GM21619 (cell line): ENCODE measurements around the gene AHRR.
A peak's percentile ranks its signal among the peaks of the same experiment; 100 is the strongest.

ENCODE experiments used
- ATAC-seq: cut with Tn5 transposase; IDR thresholded peaks from one replicate; pipeline ENCODE4 v1.9.1; 2021; ENCODE audit not compliant: unreplicated experiment

AHRR gene

DNA sequence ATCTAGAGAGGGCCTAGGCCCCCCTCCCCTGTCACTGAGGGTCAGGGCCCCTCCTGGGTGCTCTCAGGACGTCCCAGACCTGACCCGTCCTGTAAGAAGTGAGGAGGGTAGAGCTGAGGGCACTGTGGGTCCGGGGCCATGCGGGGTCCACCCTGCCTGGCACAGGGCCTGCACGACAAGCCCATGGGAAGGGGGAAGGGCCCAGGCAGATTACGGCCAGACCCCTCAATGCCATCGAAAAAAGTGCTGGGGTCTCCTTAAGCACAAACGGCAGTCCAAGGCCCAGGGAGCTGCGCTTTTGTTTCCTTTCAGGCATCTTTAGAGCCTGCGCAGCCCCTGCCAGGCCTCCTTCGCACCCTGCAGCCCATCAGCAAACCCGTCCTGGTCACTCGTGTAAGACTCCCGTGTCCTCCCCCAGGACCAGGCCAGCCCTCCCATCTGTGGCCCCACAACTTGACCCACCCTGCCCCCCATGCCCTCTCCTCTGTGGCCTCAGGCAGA, 117.0 kb downstream of the AHRR start:
- no peak for ATAC-seq

DNA sequence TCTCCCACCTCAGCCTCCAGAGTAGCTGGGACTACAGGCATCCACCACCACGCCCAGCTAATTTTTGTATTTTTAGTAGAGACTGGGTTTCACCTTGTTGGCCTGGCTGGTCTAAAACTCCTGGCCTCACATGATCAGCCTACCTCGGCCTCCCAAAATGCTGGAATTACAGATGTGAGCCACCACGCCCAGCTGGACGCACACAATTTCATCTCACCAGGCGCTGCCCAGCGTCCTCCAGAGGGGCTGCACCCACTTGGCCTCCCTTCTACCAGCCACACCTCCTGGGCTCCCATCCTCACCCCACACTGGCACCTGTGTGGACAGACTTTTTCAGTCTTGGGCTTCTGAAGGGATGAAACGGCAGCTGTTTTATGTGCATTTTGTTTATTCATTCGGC, 117.7 kb downstream of the AHRR start:
- ATAC-seq = no peak

DNA sequence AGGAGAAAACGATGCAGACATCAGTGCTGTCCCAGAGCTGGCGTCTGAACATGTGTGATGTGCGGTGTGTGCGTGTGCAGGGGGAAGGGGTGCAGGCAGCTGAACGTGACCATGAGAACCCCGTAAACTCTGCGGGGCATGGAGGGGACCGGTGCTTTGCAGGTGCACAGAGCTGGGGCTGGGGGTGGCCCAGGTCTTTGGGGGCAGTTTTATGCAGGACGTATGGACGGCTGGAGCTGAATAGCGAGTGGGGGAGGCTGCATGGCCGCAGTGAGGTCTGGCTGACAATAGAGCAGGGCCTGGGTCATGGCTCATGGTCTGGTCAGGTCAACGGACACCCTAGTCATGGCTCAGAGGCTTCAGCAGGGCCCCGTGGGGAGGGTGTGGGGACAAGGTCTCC, 118.1 kb downstream of the AHRR start:
- no peak for ATAC-seq

DNA sequence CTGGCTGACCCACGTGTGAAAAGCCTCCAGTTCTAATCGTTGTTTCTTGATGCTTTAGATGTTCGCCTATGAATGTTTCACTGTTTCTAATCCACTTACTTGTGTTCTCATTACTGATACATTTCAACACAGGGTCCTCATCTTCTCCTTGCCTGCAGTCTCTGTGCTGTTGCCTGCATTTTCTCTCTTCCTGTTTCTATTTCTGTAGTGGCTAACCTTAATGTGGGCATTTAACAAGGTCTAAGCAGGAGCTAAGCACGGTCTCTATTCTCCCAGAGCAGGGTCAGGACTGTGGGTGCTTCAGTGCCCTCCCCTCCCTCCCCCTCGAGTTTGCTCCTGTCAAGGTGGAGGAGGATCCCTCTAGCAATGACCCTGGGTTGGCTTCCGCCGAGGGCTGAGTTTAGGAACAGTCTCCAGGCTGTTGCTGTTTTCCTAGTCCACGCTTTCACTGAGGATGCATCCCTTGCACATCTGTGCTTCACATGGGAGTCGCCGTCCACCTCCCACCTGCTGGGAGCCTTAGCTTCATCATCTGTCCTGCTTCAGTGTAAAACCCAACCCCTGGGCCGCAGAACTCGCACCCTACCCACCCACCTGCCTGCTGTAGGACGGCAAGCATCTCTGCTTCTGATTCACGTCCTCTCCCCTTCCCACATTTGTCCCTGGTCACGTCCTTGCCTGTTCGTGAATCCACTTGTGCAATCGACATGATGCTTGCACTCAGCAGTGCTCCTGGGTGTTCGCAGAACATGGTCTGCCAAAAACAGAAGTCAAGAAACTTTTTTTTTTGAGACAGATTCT, 119.1 kb downstream of the AHRR start:
- no peak for ATAC-seq

DNA sequence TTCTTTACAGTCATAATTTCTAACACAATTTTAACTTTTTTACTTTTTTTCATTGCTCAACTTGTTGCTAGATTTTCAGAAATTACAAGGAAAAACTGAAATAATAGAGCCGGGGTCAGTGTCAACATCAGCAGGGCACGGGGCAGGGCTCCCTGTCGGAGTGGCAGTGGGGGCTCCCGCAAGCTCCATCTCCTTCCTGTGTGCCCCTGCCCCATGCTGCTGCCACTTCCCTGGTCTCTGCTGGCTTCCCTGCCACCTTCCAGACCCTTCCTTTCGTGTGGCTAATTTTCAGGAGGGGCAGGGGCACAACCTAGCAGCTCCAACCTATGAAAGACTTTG, 120.5 kb downstream of the AHRR start:
- no peak for ATAC-seq

DNA sequence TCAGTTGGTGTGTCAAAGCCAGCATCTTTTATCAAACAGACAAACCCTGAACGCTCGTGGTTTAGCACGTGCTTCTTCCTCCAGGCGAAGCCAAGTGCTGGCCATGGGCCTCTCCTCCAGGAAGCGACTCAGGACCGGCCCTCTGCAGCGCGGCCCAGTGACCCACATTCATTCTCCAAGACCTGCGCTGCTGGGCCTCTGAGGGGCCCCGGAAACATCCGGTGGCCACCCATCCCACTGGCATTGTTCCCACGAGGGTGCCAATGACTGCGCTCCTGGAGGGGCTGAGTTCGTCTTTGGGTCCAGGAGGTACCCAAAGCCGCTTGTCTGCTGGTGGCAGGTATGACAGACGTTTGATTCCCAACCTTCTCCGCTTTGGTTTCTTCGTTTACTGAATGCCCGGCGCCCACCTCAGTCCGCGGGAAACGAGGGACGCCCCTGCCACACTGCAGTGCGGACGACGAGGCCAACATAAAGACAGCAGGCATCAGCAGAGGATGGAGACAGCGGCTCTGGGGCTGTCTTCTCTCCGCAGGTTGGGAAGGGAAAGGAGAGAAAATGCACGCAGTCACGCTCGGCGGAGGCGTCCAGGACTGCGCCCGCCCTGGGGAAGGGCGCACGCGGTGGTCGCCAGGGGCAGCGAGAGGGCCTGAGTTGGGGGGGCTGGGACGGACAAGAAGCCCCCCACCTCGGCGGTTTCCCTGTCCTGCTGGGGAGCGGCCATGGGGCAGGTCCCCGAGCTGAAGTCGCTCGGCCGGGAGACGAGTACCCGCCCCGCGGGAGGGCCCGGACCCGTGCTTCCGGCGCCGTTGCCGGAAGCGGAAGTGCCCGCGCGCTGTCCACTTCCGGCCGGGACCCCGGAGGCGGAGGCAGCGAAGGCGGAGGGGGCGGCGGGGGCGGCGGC, 121.1 kb downstream of the AHRR start, which contains the start of gene EXOC3:
Gene EXOC3, plus strand, starts transcription at position 842 of the 904 bp plus-strand sequence. CDS start 3,030 bp downstream, outside the sequence.
- ATAC-seq = peak; percentile 85

DNA sequence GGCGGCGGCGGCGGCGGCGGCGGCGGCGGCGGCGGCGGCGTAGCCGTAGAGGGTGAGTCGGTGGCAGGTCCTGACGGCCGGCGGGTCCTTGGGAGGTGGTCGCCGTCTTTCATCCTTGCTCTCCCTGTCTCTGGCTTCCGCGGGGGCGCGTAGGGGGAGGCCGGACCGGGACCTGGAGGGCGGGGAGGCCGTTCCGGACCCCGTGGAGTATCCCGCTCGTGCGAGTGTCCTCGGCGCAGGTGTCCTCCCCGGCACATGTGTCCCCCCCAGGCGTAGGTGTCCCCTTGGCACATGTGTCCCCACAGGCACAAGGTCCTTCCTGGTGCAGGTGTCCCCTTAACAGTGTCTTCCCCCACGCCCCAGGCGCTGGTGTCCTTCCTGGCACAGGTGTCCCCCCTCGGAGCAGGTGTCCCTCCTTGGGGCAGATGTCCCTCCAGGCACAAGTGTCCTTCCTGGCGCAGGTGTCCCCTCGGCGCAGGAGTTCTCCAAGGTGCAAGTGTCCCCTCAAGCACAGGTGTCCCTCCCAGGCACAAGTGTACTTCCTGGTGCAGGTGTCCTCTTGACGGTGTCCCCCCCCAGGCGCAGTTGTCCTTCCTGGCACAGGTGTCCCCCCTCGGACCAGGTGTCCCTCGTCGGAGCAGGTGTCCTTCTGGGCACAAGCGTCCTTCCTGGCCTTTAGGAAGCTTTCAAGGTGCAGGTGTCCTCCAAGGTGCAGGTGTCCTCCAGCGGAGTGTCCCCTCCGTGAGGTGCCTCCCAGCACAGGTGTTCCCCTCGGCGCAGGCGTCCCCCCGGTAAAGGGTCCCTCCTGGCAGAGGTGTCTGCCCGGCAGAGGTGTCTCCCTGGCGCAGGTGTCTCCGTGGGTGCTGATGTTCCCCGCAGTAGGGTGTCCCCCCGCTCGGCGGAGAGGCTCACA, 122.0 kb downstream of the AHRR start:
- ATAC-seq = peak; percentile 14

DNA sequence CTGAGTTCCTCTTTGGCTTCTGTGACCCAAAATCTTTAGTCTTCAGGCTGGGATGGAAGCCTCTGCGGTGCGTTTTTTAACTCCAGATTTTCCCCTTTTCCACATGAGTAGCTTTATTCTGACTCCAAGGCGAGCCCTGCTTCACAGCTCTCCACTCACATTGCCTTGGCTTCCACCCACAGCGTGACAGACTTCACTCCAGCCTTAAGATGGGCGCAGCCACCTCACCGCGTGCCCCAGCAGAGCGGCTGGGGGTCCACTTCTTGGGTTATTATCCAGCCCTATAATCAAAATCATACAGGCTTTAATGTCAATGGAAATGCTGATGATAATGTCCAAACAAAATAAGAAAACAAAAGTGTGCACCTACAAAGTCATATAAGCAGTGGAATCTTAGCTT, 122.7 kb downstream of the AHRR start:
- no peak for ATAC-seq

DNA sequence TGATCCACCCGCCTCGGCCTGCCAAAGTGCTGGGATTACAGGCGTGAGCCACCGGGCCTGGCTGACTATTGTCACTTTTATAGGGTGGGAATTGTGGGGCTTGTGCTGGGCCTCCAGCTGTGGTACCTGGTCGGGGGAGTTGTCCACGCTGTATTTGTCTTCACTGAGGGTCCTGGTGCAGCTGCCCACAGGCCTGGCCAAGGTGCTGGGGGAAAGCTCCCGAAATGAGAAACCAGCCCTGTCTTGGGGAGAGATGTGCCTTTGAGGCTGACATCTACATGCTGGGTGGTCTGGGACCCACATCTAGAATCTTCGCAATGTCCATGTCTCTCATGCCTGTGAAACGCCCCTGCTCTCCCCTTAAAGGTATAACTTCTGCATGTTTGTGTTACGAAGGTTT, 124.1 kb downstream of the AHRR start:
- ATAC-seq = no peak

DNA sequence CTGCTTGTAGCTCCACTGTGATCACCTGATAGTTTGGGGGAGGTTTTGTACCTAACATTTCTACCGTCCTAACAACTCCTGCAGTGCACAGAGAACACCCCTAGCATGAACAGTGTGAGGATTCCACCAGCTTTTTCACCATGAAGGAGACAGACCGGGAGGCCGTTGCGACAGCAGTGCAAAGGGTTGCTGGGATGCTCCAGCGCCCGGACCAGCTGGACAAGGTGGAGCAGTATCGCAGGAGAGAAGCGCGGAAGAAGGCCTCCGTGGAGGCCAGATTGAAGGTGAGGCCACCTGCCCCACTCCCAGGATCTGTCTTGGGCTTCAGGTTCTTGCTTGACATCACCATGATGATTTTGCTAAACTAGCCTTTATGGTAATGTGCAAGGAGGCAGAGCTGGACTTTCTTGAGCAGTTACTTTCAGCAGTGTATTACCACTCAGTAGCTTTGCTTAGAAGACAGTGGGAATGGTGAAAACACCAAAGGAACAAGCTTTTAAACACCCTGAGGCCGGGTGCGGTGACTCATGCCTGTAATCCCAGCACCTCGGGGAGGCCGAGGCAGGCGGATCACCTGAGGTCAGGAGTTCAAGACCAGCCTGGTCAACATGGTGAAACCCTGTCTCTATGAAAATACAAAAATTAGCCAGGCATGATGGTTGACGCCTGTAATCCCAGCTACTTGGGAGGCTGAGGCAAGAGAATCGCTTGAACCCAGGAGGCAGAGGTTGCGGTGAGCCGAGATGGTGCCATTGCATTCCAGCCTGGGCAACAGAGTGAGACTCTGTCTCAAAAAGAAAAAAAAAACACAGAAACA, 124.8 kb downstream of the AHRR start:
- ATAC-seq = no peak

DNA sequence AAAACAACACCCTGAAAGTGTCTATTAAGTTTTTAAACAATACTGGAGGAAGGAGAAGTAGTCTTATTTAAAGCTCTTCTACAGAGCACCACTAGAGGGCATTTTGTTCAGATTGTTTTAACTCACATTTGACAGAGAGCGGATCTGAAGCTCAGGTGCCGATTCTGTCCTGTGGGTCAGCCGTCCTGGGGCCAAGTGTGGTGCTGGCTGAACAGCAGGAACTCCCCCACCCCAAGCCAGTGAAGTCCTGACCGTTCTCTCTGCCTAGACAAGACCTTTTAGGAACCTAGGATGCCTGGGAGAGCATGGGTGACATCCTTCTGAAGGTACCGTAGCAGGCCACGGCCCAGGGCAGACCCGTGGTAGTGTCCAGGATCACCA, 125.4 kb downstream of the AHRR start:
- ATAC-seq = no peak

DNA sequence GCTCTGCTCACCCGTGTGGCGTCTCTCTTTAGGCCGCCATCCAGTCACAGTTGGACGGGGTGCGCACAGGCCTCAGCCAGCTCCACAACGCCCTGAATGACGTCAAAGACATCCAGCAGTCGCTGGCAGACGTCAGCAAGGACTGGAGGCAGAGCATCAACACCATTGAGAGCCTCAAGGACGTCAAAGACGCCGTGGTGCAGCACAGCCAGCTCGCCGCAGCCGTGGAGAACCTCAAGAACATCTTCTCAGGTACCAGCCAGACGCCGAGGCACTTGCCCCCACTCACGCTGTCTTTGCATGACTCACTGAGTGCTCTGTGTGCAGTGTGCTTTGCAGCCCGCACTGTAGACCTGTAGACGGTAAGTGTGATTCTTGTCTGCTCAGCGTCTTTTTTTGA, 126.0 kb downstream of the AHRR start:
- no peak for ATAC-seq

DNA sequence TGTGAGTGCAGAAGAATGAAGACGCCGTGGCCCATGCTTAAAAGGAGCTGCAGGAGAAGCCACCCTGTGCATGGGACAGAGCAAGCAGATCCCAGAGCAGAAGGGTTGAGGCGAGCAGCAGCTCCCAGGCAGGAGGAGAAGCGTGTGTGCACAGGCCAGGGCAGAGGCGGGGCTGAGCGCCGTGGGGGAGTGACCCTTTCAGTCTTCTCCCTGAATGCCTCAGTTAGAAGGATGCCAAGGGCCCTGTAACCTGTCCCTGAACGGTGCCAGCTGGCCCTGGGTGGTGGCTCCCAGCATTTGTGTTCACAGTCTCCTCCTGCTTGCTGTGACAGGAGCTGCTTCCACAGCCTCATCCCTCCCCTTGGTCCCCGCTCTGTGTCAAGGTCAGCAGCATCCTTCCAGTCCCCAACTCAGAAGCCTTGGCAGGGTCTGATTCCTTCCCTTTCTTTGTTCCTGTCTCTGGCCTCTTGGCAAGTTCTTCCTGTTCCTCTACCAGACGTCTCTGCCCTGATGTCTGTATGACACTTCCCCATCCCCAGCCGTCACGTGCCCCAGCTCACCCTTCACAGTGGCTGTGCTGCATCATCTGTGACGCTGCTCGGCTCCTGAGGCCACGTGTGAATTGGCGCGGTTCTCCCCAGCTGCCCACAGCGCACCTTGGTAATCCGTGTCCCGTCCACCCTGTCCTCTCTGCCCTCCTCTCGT, 126.7 kb downstream of the AHRR start:
- ATAC-seq = no peak

DNA sequence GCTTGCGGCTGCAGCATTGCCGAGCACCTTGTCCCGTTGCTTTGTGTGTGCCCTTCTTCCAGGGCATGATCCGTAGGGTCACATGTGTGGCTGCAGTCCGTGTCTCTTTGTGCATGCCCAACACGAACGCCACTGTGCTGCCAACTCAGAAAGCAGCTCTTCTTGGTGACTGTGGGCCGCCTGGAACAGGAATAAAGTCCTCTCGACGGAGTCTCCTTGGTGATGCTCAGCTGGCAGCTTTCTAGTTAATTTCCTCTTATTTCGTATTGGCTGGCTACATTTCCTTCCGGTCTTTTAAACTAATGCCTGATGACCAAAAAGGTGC, 127.2 kb downstream of the AHRR start:
- no peak for ATAC-seq

DNA sequence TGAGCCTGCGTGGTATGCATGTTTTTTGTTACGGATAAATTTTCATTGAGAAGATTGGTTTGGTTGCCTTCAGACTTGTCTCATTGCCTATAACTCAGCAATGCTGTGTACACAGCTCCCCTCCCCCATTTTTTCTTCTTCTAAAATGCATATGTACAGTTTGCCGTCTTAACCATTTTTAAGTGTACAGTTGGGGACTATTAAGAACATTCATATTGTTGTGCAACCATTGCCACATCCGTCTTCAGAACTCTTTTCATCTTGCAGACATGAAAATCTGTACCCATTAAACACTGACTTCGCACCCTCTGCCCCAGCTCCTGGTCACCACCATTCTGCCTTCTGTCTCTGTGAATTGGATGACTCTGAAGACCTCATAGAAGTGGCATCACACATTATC, 127.6 kb downstream of the AHRR start:
- no peak for ATAC-seq

DNA sequence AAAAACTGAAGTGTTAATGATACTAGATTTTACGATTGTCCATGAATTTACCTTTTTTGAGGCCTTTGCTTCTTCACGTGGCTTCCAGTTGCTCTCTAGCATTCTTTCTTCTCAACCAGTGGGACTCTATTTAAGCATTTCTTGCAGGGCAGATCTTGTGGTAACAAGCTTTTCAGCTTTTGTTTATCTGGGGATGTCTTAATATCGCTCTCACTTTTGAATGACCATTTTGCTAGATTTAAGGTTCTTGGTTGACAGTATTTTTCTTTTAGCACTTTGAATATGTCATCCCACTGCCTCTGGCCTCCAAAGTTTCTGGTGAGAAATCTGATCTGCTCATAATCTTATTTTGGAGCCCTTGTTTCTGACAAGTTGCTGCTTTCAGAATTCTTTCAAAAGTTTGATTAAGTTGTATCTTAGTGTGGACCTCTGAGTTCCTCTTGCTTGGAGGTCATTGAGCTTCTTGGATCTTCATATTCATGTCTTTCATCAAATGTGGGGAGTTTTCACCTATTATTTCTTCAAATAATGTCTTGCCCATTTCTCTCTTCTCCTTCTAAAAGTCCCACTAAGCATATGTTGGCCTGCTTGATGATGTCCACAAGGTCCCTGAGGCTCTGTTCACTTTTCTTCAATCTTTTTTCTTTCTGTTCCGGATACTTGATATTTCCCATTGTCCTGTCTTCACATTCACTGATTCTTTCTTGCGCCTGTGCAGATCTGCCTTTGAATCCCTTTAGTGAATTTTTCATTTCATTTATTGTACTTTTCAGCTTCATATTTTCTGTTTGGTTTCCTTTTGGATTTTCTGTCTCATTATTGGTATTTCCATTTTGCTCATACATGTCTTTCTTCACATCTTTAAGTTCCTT, 130.3 kb downstream of the AHRR start:
- ATAC-seq = no peak

DNA sequence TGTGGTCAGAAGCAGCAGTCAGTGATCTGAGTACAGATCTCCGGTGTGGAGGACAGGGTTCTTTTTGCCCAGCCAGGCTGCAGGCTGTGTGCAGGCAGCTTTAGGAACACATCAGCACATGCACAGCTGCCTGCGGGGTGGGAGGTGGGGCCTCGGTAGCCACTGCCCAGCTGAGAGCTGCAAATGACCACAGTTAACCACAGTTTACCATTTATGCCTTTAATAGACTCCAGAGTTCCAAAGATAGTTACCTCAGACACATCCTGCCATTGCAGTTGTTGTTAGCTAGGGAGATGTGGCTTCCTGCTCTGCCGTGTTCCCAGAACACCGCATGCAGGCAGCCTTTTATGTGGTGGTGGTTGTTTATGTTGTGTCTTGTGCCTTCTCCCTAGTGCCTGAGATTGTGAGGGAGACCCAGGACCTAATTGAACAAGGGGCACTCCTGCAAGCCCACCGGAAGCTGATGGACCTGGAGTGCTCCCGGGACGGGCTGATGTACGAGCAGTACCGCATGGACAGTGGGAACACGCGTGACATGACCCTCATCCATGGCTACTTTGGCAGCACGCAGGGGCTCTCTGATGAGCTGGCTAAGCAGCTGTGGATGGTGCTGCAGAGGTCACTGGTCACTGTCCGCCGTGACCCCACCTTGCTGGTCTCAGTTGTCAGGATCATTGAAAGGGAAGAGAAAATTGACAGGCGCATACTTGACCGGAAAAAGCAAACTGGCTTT, 131.6 kb downstream of the AHRR start:
- no peak for ATAC-seq
